Testis (tissue), 3 donors: ENCODE results near the gene ANKRD31. TPM values are rescaled to one million over a fixed set of nuclear protein-coding genes. Genes with fewer than 3 reads are reported as not detected.
A peak's percentile ranks its signal among the peaks of the same experiment; 100 is the strongest.

Source experiments
- DNase-seq: peaks from one replicate; pipeline ENCODE4 v3.0.0-alpha.2; 2019
- H3K27ac ChIP-seq, 2 donors: fragments of 200-600 bp; sonication (generic); one replicate each; pipeline ENCODE4 v1.5.1; 2019
- H3K27me3 ChIP-seq: fragments of 200-600 bp; sonication (generic); one replicate; pipeline ENCODE4 v1.5.1; 2019
- H3K36me3 ChIP-seq: fragments of 200-600 bp; sonication (generic); one replicate; pipeline ENCODE4 v1.5.1; 2017; ENCODE audit warnings: low read depth; ENCODE audit errors: missing control alignments
- H3K4me1 ChIP-seq: fragments of 200-600 bp; sonication (generic); one replicate; pipeline ENCODE4 v1.5.1; 2019
- H3K4me3 ChIP-seq, 2 donors: fragments of 200-600 bp; sonication (generic); one replicate each; pipeline ENCODE4 v1.5.1; 2017 to 2019
- H3K9me3 ChIP-seq: fragments of 200-600 bp; sonication (generic); one replicate; pipeline ENCODE4 v1.5.1; 2017
- POLR2A ChIP-seq: fragments of 450-650 bp; IDR thresholded peaks from one replicate; pipeline ENCODE4 v1.6.1; 2017; ENCODE audit warnings: antibody characterized with exemption, mild to moderate bottlenecking, moderate library complexity
- WGBS, 2 donors: methylation state at CpG; one replicate each; pipeline ENCODE4 v1.1.5; 2018; 5-methylcytosine and 5-hydroxymethylcytosine counted together
- intact Hi-C: fragments of 100-400 bp; cut with DNase I; formaldehyde crosslinking; loops from one replicate; pipeline ENCODE4 v1.15.1; 2023; ENCODE audit warnings: low total_unique reads
- polyA plus RNA-seq: library from polyadenylated mRNA; stranded (reverse); fragments of 350-450 nt; fragmentation: Illumina TruSeq; extraction: RNeasy Lipid Tissue Mini Kit (QIAGEN cat#74804); gene quantifications from one replicate; pipeline ENCODE4 v1.2.3, GENCODE V29; 2014; ENCODE audit warnings: low read depth, low replicate concordance; ENCODE audit not compliant: insufficient read depth
- total RNA-seq, 2 donors: library from RNA; depleted of rRNA; stranded (reverse); fragments of >200 nt; gene quantifications; one replicate each; pipeline ENCODE4 v1.2.3, GENCODE V29; 2016
- TF ChIP-seq, protein P1 (sequence below), 3 experiments: fragments of 450-650 bp in 2 of 3; fragments of 200-600 bp in 1 of 3; sonication (generic) in 1 of 3; IDR thresholded peaks; one replicate each; pipeline ENCODE4 v1.5.1; 2016 to 2019; ENCODE audit warnings: antibody characterized with exemption in 3 of 3, mild to moderate bottlenecking in 2 of 3, moderate library complexity in 1 of 3

The ANKRD31 gene
- total and polyA plus RNA-seq, 3 donors from 2014 or later, result 3.7 to 16.9 (median 10.3) TPM

DNA sequence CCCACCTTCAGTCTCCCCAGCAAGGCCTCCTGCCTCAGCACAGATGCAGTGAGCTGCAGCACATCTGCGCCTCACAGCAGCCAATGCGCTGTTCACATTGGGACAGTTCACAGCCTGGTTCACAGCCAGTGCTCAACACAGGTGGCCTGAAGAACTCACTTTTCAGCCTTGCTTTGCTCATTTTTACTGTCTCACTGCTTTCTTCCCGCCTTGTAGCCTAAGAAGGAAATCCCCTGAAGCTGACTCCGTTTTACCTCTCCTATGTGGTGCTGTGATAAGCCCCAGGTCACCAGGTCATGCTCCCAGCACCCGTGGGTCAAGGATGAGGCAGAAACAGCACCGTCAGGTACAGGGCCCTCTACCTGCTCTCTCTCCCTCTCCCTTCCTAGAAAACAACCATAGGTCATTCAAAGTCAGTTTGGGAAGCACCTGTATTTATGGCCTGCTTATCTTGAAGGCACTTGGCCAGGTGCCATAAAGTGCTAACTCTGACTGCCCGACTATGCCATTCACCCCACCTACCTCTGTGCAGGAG lies 185.4 kb downstream of the ANKRD31 start:
- Histone ChIP-seq H3K9me3 (no peaks in the 10 kb centered on the region), H3K4me3 (no peak overlapping the region), H3K36me3 (no peaks in the 10 kb centered on the region), H3K27me3 (no peaks in the 10 kb centered on the region), H3K4me1 (peaks cover 40% of the 10 kb centered on the region), H3K27ac (no peak overlapping the region)
- intact Hi-C loops, result no loop called here
- no peak for DNase-seq
- TF ChIP-seq, protein P1, sequence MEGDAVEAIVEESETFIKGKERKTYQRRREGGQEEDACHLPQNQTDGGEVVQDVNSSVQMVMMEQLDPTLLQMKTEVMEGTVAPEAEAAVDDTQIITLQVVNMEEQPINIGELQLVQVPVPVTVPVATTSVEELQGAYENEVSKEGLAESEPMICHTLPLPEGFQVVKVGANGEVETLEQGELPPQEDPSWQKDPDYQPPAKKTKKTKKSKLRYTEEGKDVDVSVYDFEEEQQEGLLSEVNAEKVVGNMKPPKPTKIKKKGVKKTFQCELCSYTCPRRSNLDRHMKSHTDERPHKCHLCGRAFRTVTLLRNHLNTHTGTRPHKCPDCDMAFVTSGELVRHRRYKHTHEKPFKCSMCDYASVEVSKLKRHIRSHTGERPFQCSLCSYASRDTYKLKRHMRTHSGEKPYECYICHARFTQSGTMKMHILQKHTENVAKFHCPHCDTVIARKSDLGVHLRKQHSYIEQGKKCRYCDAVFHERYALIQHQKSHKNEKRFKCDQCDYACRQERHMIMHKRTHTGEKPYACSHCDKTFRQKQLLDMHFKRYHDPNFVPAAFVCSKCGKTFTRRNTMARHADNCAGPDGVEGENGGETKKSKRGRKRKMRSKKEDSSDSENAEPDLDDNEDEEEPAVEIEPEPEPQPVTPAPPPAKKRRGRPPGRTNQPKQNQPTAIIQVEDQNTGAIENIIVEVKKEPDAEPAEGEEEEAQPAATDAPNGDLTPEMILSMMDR (IDR thresholded peaks at IDR 0.05), result no peak
- no peak for TF ChIP-seq POLR2A
- WGBS, 2 donors, result 45 to 57% methylated on average over 7 of the region's 7 CpGs

DNA sequence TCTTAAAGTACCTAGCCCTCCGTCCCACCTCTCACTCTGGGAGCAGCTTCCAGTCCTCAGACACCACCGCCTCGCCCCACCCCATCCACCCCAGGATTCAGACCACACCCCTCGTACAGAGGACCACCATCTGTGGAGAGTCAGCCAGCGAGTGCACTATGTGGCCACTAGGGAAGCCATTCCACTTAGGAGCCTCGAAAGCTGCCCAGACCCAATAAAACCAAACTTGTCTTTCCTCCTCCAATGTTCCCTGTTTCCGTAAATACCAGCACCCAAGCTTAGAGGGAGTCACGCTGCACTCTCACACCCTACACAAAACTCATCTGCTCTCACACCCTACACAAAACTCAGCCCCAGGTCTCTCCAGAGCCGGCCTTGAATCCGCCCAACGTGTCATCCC lies 186.3 kb downstream of the ANKRD31 start:
- H3K27ac ChIP-seq, result no peak overlapping the region
- intact Hi-C loops, result no loop called here
- H3K36me3 ChIP-seq, result no peaks in the 10 kb centered on the region
- no peaks in the 10 kb centered on the region for H3K9me3 ChIP-seq
- H3K4me3 ChIP-seq, result no peak overlapping the region
- TF ChIP-seq POLR2A, result no peak
- TF ChIP-seq, protein P1 (IDR thresholded peaks at IDR 0.05), result peak in 1 of 3 experiments; percentile 15
- no peaks in the 10 kb centered on the region for H3K27me3 ChIP-seq
- DNase-seq, result no peak
- H3K4me1 ChIP-seq, result peaks cover 43% of the 10 kb centered on the region
- 44 to 74% methylated on average over 11 of the region's 11 CpGs for WGBS, 2 donors

GRCh38 chr5:75049456-75050351 lies 187.0 kb downstream of the ANKRD31 start:
- WGBS, 2 donors, result 50 to 68% methylated on average over 11 of the region's 11 CpGs
- H3K27me3 ChIP-seq, result no peaks in the 10 kb centered on the region
- TF ChIP-seq, protein P1 (IDR thresholded peaks at IDR 0.05), result peak in 2 of 3 experiments; percentile 55 to 67
- no peak for TF ChIP-seq POLR2A
- intact Hi-C loops, result no loop called here
- peak; percentile 78 for DNase-seq
- no peak overlapping the region for H3K4me3 ChIP-seq
- H3K4me1 ChIP-seq, result peaks cover 42% of the 10 kb centered on the region
- no peaks in the 10 kb centered on the region for H3K9me3 ChIP-seq
- H3K36me3 ChIP-seq, result no peaks in the 10 kb centered on the region
- no peak overlapping the region for H3K27ac ChIP-seq

DNA sequence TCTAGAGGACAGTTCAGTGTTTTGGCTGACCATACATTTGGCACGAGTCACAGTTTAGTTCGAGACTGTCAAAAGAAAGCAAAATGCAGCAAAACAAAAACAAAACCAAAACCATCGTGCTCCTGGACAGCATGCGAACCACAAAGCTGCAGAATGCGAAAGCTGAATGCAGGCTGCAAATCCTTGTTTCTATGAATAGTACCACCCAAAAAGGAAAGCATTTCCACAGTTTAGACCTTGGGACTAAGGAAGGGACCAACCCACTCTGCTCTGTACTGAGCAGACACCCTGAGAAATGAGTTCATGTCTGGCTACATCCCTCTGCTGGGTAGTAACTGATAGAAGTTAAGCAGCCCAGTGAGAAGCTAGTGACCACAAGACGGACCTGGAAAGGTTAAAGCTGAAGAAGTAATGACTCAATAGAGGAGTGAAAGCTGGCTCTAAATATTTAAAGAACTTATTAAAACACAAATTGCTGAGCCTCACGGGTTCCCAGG lies 188.2 kb downstream of the ANKRD31 start:
- H3K4me1 ChIP-seq, result peaks cover 36% of the 10 kb centered on the region
- no peaks in the 10 kb centered on the region for H3K36me3 ChIP-seq
- H3K4me3 ChIP-seq, result no peak overlapping the region
- H3K9me3 ChIP-seq, result no peaks in the 10 kb centered on the region
- peak overlapping the region in 1 of 2 donors; percentile 66 for H3K27ac ChIP-seq
- WGBS, 2 donors, result 57 to 60% methylated on average over 7 of the region's 7 CpGs
- TF ChIP-seq, protein P1 (IDR thresholded peaks at IDR 0.05), result no peak
- TF ChIP-seq POLR2A, result no peak
- H3K27me3 ChIP-seq, result no peaks in the 10 kb centered on the region
- intact Hi-C loops, result no loop called here
- no peak for DNase-seq
